Glutamatergic neuron (in vitro differentiated cells): Measurements from ENCODE around the gene HHIPL1. TPM values are rescaled to one million over a fixed set of nuclear protein-coding genes. Genes with fewer than 3 reads are reported as not detected.

Experiments
- DNase-seq: peaks from one replicate; pipeline ENCODE4 v3.0.0; 2022
- H3K27ac Mint-ChIP-seq: one replicate; pipeline ENCODE4 v1.8.0; 2020; ENCODE audit warnings: mild to moderate bottlenecking, mixed read lengths, inconsistent platforms; ENCODE audit not compliant: unreplicated experiment
- H3K27me3 Mint-ChIP-seq: one replicate; pipeline ENCODE4 v1.8.0; 2020; ENCODE audit warnings: mild to moderate bottlenecking, moderate library complexity, mixed read lengths, inconsistent platforms; ENCODE audit not compliant: unreplicated experiment
- H3K36me3 Mint-ChIP-seq: one replicate; pipeline ENCODE4 v1.8.0; 2020; ENCODE audit warnings: mild to moderate bottlenecking, mixed read lengths, inconsistent platforms; ENCODE audit not compliant: unreplicated experiment
- H3K4me1 Mint-ChIP-seq: one replicate; pipeline ENCODE4 v1.8.0; 2020; ENCODE audit warnings: mild to moderate bottlenecking, low read depth, mixed read lengths, inconsistent platforms; ENCODE audit not compliant: unreplicated experiment
- H3K4me3 Mint-ChIP-seq: one replicate; pipeline ENCODE4 v1.8.0; 2020; ENCODE audit warnings: mild to moderate bottlenecking, mixed read lengths, inconsistent platforms; ENCODE audit not compliant: unreplicated experiment
- H3K9me3 Mint-ChIP-seq: one replicate; pipeline ENCODE4 v1.8.0; 2020; ENCODE audit warnings: mild to moderate bottlenecking, moderate library complexity, mixed read lengths, inconsistent platforms; ENCODE audit not compliant: unreplicated experiment
- CTCF ChIP-seq: fragments of 200-600 bp; sonication (generic); IDR thresholded peaks from one replicate; pipeline ENCODE4 v1.5.0; 2021; ENCODE audit not compliant: partially characterized antibody, unreplicated experiment
- total RNA-seq: library from RNA; stranded (reverse); fragmentation: NEBNext Ultra II Directional; extraction: Animal tissue kit (Norgen Biotek cat#: 25700); gene quantifications from one replicate; pipeline ENCODE4 v1.2.1, GENCODE V29; 2021; ENCODE audit not compliant: unreplicated experiment

HHIPL1 gene
- total RNA-seq, 1 donor from 2014 or later, result 0.47 TPM

- Mint-ChIP-seq H3K27me3 (peaks cover 3% of the 10 kb centered on the region), H3K9me3 (peaks cover 3% of the 10 kb centered on the region), H3K27ac (no peak overlapping the region), H3K36me3 (peaks cover 12% of the 10 kb centered on the region), H3K4me1 (no peaks in the 10 kb centered on the region), H3K4me3 (peak overlapping the region; percentile 20)
- no peak for DNase-seq
- no peak for TF ChIP-seq CTCF
Measured at GRCh38 chr14:99699861-99700260, 54.9 kb downstream of the HHIPL1 start.

GRCh38 chr14:99700379-99700778 is 55.5 kb downstream of the HHIPL1 start:
- peaks cover 12% of the 10 kb centered on the region for H3K36me3 Mint-ChIP-seq
- no peak for DNase-seq
- no peaks in the 10 kb centered on the region for H3K4me1 Mint-ChIP-seq
- peaks cover 3% of the 10 kb centered on the region for H3K27me3 Mint-ChIP-seq
- no peak overlapping the region for H3K4me3 Mint-ChIP-seq
- TF ChIP-seq CTCF, result no peak
- H3K27ac Mint-ChIP-seq, result no peak overlapping the region
- H3K9me3 Mint-ChIP-seq, result peaks cover 3% of the 10 kb centered on the region

- no peak for TF ChIP-seq CTCF
- Mint-ChIP-seq H3K4me3 (no peak overlapping the region), H3K9me3 (peaks cover 3% of the 10 kb centered on the region), H3K27me3 (peaks cover 3% of the 10 kb centered on the region), H3K27ac (no peak overlapping the region), H3K36me3 (peaks cover 12% of the 10 kb centered on the region), H3K4me1 (no peaks in the 10 kb centered on the region)
- no peak for DNase-seq
Measured at GRCh38 chr14:99701260-99701659, 56.3 kb downstream of the HHIPL1 start.

- Mint-ChIP-seq H3K36me3 (peaks cover 12% of the 10 kb centered on the region), H3K27ac (no peak overlapping the region), H3K9me3 (peaks cover 3% of the 10 kb centered on the region), H3K4me1 (no peaks in the 10 kb centered on the region), H3K4me3 (no peak overlapping the region), H3K27me3 (peaks cover 3% of the 10 kb centered on the region)
- no peak for TF ChIP-seq CTCF
- DNase-seq, result no peak
Measured at GRCh38 chr14:99702115-99702514, 57.2 kb downstream of the HHIPL1 start.

- no peak for DNase-seq
- no peaks in the 10 kb centered on the region for H3K4me1 Mint-ChIP-seq
- no peak for TF ChIP-seq CTCF
- H3K27ac Mint-ChIP-seq, result no peak overlapping the region
- H3K4me3 Mint-ChIP-seq, result no peak overlapping the region
- H3K27me3 Mint-ChIP-seq, result no peaks in the 10 kb centered on the region
- peaks cover 3% of the 10 kb centered on the region for H3K9me3 Mint-ChIP-seq
- H3K36me3 Mint-ChIP-seq, result peaks cover 12% of the 10 kb centered on the region
Measured at GRCh38 chr14:99703381-99703780, 58.5 kb downstream of the HHIPL1 start.
